Stimulated activated CD8-positive, alpha-beta memory T cell treated with anti-CD3 and anti-CD28 coated beads, Interleukin-7, amount 100 ng/mL, for 1 hour (primary cell): ENCODE results near the gene PDZD2.

Experiments
- DNase-seq, 2 donors: peaks; one replicate each; pipeline ENCODE4 v3.0.0-alpha.2; 2020; ENCODE audit warnings: low read depth in 2 of 2

PDZD2 gene

GRCh38 chr5:31638345-31638744 is 586 bp upstream of the PDZD2 start:
- no peak for DNase-seq

GRCh38 chr5:31639481-31640411 is 815 bp downstream of the PDZD2 start:
- DNase-seq: no peak

GRCh38 chr5:31640573-31640972 is 1.6 kb downstream of the PDZD2 start:
- DNase-seq: no peak

GRCh38 chr5:31641059-31641458 is 2.1 kb downstream of the PDZD2 start:
- DNase-seq: no peak

GRCh38 chr5:31641575-31641974 is 2.6 kb downstream of the PDZD2 start:
- no peak for DNase-seq

- DNase-seq: no peak
Observed at GRCh38 chr5:31645420-31646081, 6.6 kb downstream of the PDZD2 start.

GRCh38 chr5:31648326-31648725 is 9.4 kb downstream of the PDZD2 start:
- no peak for DNase-seq

- DNase-seq: no peak
Observed at GRCh38 chr5:31651241-31651640, 12.3 kb downstream of the PDZD2 start.

GRCh38 chr5:31655491-31655890 is 16.6 kb downstream of the PDZD2 start:
- no peak for DNase-seq

GRCh38 chr5:31656806-31657205 is 17.9 kb downstream of the PDZD2 start:
- DNase-seq: no peak

- DNase-seq: no peak
Observed at GRCh38 chr5:31657315-31657979, 18.5 kb downstream of the PDZD2 start.

GRCh38 chr5:31661257-31661656 is 22.3 kb downstream of the PDZD2 start:
- no peak for DNase-seq

GRCh38 chr5:31663519-31663918 is 24.6 kb downstream of the PDZD2 start:
- DNase-seq: no peak

- DNase-seq: no peak
Observed at GRCh38 chr5:31664566-31664965, 25.6 kb downstream of the PDZD2 start.

- no peak for DNase-seq
Observed at GRCh38 chr5:31671339-31671741, 32.4 kb downstream of the PDZD2 start.

GRCh38 chr5:31674371-31674951 is 35.5 kb downstream of the PDZD2 start:
- DNase-seq: no peak

- no peak for DNase-seq
Observed at GRCh38 chr5:31675472-31675871, 36.5 kb downstream of the PDZD2 start.

- DNase-seq: no peak
Observed at GRCh38 chr5:31678180-31678579, 39.2 kb downstream of the PDZD2 start.

- no peak for DNase-seq
Observed at GRCh38 chr5:31680528-31680927, 41.6 kb downstream of the PDZD2 start.

- no peak for DNase-seq
Observed at GRCh38 chr5:31682025-31682424, 43.1 kb downstream of the PDZD2 start.

- DNase-seq: no peak
Observed at GRCh38 chr5:31682851-31683250, 43.9 kb downstream of the PDZD2 start.

- no peak for DNase-seq
Observed at GRCh38 chr5:31688515-31689092, 49.7 kb downstream of the PDZD2 start.
